HG02852 (cell line): ENCODE data around the gene TLCD1.

Source experiments
- ATAC-seq: cut with Tn5 transposase; IDR thresholded peaks from one replicate; pipeline ENCODE4 v1.9.1; 2021; ENCODE audit warnings: mild to moderate bottlenecking, moderate library complexity; ENCODE audit not compliant: unreplicated experiment

The TLCD1 gene

GRCh38 chr17:28714281-28714680 is 11.8 kb downstream of the TLCD1 start:
- no peak for ATAC-seq

GRCh38 chr17:28712705-28713415 is 13.2 kb downstream of the TLCD1 start:
- ATAC-seq = no peak

GRCh38 chr17:28712032-28712704 is 13.9 kb downstream of the TLCD1 start:
- peak; percentile 24 for ATAC-seq

- peak; percentile 28 for ATAC-seq
Measured at GRCh38 chr17:28711723-28712031, 14.4 kb downstream of the TLCD1 start, which contains the start of gene PROCA1. TSS of gene PROCA1 (minus strand) at chr17:28711888. CDS start at chr17:28711660, 228 bp downstream.

GRCh38 chr17:28710861-28711722 is 14.9 kb downstream of the TLCD1 start:
- peak; percentile 78 for ATAC-seq

- no peak for ATAC-seq
Measured at GRCh38 chr17:28707339-28707720, 18.7 kb downstream of the TLCD1 start.

- ATAC-seq = no peak
Measured at GRCh38 chr17:28706471-28707338, 19.3 kb downstream of the TLCD1 start.

- no peak for ATAC-seq
Measured at GRCh38 chr17:28705728-28706334, 20.2 kb downstream of the TLCD1 start.

- ATAC-seq = no peak
Measured at GRCh38 chr17:28705074-28705659, 20.9 kb downstream of the TLCD1 start.

- ATAC-seq = no peak
Measured at GRCh38 chr17:28704219-28704858, 21.7 kb downstream of the TLCD1 start.

- no peak for ATAC-seq
Measured at GRCh38 chr17:28703552-28704218, 22.3 kb downstream of the TLCD1 start.

GRCh38 chr17:28702752-28703150 is 23.3 kb downstream of the TLCD1 start:
- ATAC-seq = no peak

GRCh38 chr17:28702026-28702751 is 23.8 kb downstream of the TLCD1 start:
- ATAC-seq = no peak

- ATAC-seq = no peak
Measured at GRCh38 chr17:28700830-28701492, 25.1 kb downstream of the TLCD1 start.

- no peak for ATAC-seq
Measured at GRCh38 chr17:28700278-28700677, 25.8 kb downstream of the TLCD1 start.

GRCh38 chr17:28698253-28698941 is 27.6 kb downstream of the TLCD1 start:
- ATAC-seq = no peak

- ATAC-seq = no peak
Measured at GRCh38 chr17:28693869-28694268, 32.2 kb downstream of the TLCD1 start.
